A673 (cell line): ENCODE results near the gene ACVRL1.

Experiments
- CTCF ChIP-seq: fragments of 300-800, 200-600 bp; sonication (generic); conservative IDR thresholded peaks from 2 replicates; pipeline ENCODE4 v1.5.1; 2017; ENCODE audit warnings: low read depth, mild to moderate bottlenecking, antibody characterized with exemption, low read length, moderate library complexity, mixed read lengths
- EZH2 ChIP-seq: fragments of 200-600 bp; sonication (generic); IDR thresholded peaks from 2 replicates; pipeline ENCODE4 v1.6.1; 2017; ENCODE audit warnings: borderline replicate concordance, low read depth, mild to moderate bottlenecking, mixed read lengths, antibody characterized with exemption, low read length; ENCODE audit not compliant: poor library complexity, severe bottlenecking

GRCh38 chr12:51863363-51863932 lies 43.9 kb upstream of the ACVRL1 start:
- TF ChIP-seq CTCF (no peak), EZH2 (no peak)
